Measurements from ENCODE around the gene ADCY10. TPM values are rescaled to one million over a fixed set of nuclear protein-coding genes. Genes with fewer than 3 reads are reported as not detected.

ADCY10 gene
- total and polyA plus RNA-seq, 2 of the 8 experiments (the other 6 are each of a cell fraction or from before 2014, with no cell fraction given): 0.02 TPM; not detected in 1

GRCh38 chr1:167802235-167802634 is 111.7 kb downstream of the ADCY10 start:
- H2AK5ac ChIP-seq (ENCODE audit: low read depth, low read length): no peak overlapping the region
- no peaks in the 10 kb centered on the region for H3K79me1 ChIP-seq (ENCODE audit: low read depth, low read length)
- H3K27me3 ChIP-seq (replicated peaks in 1 of 4; ENCODE audit: control insufficient read depth in 3 of 4, extremely low read depth in 1 of 4, insufficient read depth in 3 of 4, low read length in 3 of 4): no peaks in the 10 kb centered on the region
- H4K91ac ChIP-seq (replicated peaks; ENCODE audit: insufficient read length, low read length): no peak overlapping the region
- H3K4me2 ChIP-seq (ENCODE audit: insufficient read depth in 1 of 2, low read depth in 2 of 2, low read length in 2 of 2): no peak overlapping the region
- no peak overlapping the region for H2BK12ac ChIP-seq (ENCODE audit: low read depth, low read length)
- POLR2A ChIA-PET (ENCODE audit: partially characterized antibody): no interaction called here
- no peak overlapping the region for H3K23ac ChIP-seq (ENCODE audit: insufficient read length)
- WGBS, 2 experiments (ENCODE audit: extremely low coverage in 1 of 2, insufficient coverage in 1 of 2, insufficient read length in 1 of 2, insufficient replicate concordance in 2 of 2, low coverage in 1 of 2, low lambda C conversion rate in 2 of 2, missing lambda C conversion rate in 1 of 2): 94% methylated on average over 4 of the region's 4 CpGs; no CpG with 5 or more reads in 1 of the 2 experiments
- H3K56ac ChIP-seq (replicated peaks; ENCODE audit: insufficient read length, low read depth, low read length): no peak overlapping the region
- H3K4ac ChIP-seq (replicated peaks; ENCODE audit: insufficient read length, low read depth, low read length): no peak overlapping the region
- H3K4me1 ChIP-seq (replicated peaks in 1 of 4; ENCODE audit: control insufficient read depth in 3 of 4, insufficient read depth in 4 of 4, low read length in 3 of 4): no peaks in the 10 kb centered on the region
- no peak overlapping the region for H4K8ac ChIP-seq (ENCODE audit: extremely low read depth, insufficient read depth, low read length)
- H2BK120ac ChIP-seq (replicated peaks; ENCODE audit: low read depth, low read length): no peak overlapping the region
- no peak overlapping the region for H2BK20ac ChIP-seq (ENCODE audit: low read length)
- H3K18ac ChIP-seq (ENCODE audit: extremely low read depth, low read length): no peak overlapping the region
- no peak overlapping the region for H3K27ac ChIP-seq (ENCODE audit: low read depth, low read length)
- H2BK5ac ChIP-seq (ENCODE audit: low read depth, low read length): no peak overlapping the region
- H2AFZ ChIP-seq (ENCODE audit: low read length): no peak overlapping the region
- no peak overlapping the region for H4K5ac ChIP-seq (ENCODE audit: insufficient read length, low read depth, low read length)
- peaks cover 14% of the 10 kb centered on the region in 2 experiments for H3K9me3 ChIP-seq (ENCODE audit: insufficient read depth in 2 of 2, low read depth in 1 of 2, low read length in 1 of 2)
- no peak for DNase-seq (ENCODE audit: low read depth in 1 of 2, low spot score in 2 of 2)
- CTCF ChIA-PET (ENCODE audit: partially characterized antibody): interaction anchor here (1.0 to 2.0 kb wide), 6 partner anchors 13 to 114 kb away, joined by 3 to 11 read pairs (median 4); no protein-coding TSS in a partner anchor
- no peak for FAIRE-seq
- H3K14ac ChIP-seq (ENCODE audit: insufficient read length): no peak overlapping the region
- no peaks in the 10 kb centered on the region for H3K79me2 ChIP-seq (ENCODE audit: control insufficient read depth in 1 of 2, insufficient read depth in 2 of 2, low read length in 2 of 2)
- H3K23me2 ChIP-seq (ENCODE audit: low read depth, low read length): no peaks in the 10 kb centered on the region
- H3K36me3 ChIP-seq (ENCODE audit: control insufficient read depth in 2 of 4, insufficient read depth in 4 of 4, low read length in 3 of 4): no peaks in the 10 kb centered on the region; a peak in 1 of 8 replicates
- no peak overlapping the region for H3K9ac ChIP-seq (replicated peaks in 1 of 4; ENCODE audit: extremely low read depth in 1 of 4, low read depth in 3 of 4, low read length in 3 of 4)
- no peaks in the 10 kb centered on the region for H4K20me1 ChIP-seq (replicated peaks in 1 of 2; ENCODE audit: control insufficient read depth in 1 of 2, insufficient read depth in 2 of 2, low read length in 2 of 2)
- H2BK15ac ChIP-seq (ENCODE audit: low read length): no peak overlapping the region
- no peak overlapping the region for H3K4me3 ChIP-seq (ENCODE audit: extremely low read depth in 1 of 4, insufficient read depth in 2 of 4, low read depth in 3 of 4, low read length in 4 of 4)
- TF ChIP-seq HDAC2 (IDR thresholded peaks at IDR 0.05; ENCODE audit: borderline replicate concordance in 1 of 2, low read depth in 2 of 2, low read length in 2 of 2) (no peak), TEAD4 (IDR thresholded peaks at IDR 0.05; ENCODE audit: low read depth, low read length) (no peak), RBBP5 (IDR thresholded peaks at IDR 0.05; ENCODE audit: borderline replicate concordance, low read depth, low read length) (no peak), RXRA (IDR thresholded peaks at IDR 0.05; ENCODE audit: insufficient read depth, low read depth, low read length) (no peak), NRF1 (IDR thresholded peaks at IDR 0.05; ENCODE audit: low read depth, low read length) (no peak), SUZ12 (IDR thresholded peaks at IDR 0.05; ENCODE audit: low read length) (no peak), TCF12 (IDR thresholded peaks at IDR 0.05; ENCODE audit: low read depth, low read length) (no peak), KDM5A (IDR thresholded peaks at IDR 0.05; ENCODE audit: low read length) (no peak), BCL11A (IDR thresholded peaks at IDR 0.05; ENCODE audit: low read depth in 2 of 2, low read length in 2 of 2) (no peak), CHD1 (IDR thresholded peaks at IDR 0.05; ENCODE audit: low read depth, low read length) (no peak), KDM4A (IDR thresholded peaks at IDR 0.05; ENCODE audit: low read depth, low read length, severe bottlenecking) (no peak), GABPA (IDR thresholded peaks at IDR 0.05; ENCODE audit: borderline replicate concordance, insufficient read depth, low read length) (no peak), ATF2 (IDR thresholded peaks at IDR 0.05; ENCODE audit: low read length) (no peak)
